Mesodermal cell (in vitro differentiated cells): Measurements from ENCODE around the gene DPYD. TPM values are rescaled to one million over a fixed set of nuclear protein-coding genes. Genes with fewer than 3 reads are reported as not detected.

Source experiments
- H3K27ac ChIP-seq: 2 replicates; pipeline ENCODE4 v1.7.0; 2013; ENCODE audit warnings: mild to moderate bottlenecking, low read depth, low read length, moderate library complexity; ENCODE audit not compliant: severe bottlenecking
- H3K36me3 ChIP-seq: 2 replicates; pipeline ENCODE4 v1.7.1; 2013; ENCODE audit warnings: mild to moderate bottlenecking, low read length, moderate library complexity; ENCODE audit not compliant: control insufficient read depth, insufficient read depth
- H3K4me1 ChIP-seq: one replicate; pipeline ENCODE4 v1.7.1; 2013; ENCODE audit warnings: mild to moderate bottlenecking, low read length; ENCODE audit not compliant: insufficient read depth, control insufficient read depth, poor library complexity, severe bottlenecking
- H3K4me3 ChIP-seq: 2 replicates; pipeline ENCODE4 v1.7.0; 2013; ENCODE audit warnings: low read length, control low read depth, mild to moderate bottlenecking; ENCODE audit not compliant: insufficient read depth, poor library complexity, severe bottlenecking; ENCODE audit errors: extremely low read depth
- H3K9me3 ChIP-seq: 2 replicates; pipeline ENCODE4 v1.7.1; 2013; ENCODE audit warnings: mild to moderate bottlenecking, low read length, moderate library complexity; ENCODE audit not compliant: control insufficient read depth
- WGBS, 2 experiments: methylation state at CpG; one replicate each; pipeline ENCODE4 v1.1.5; 2013; ENCODE audit warnings: missing lambda C conversion rate in 2 of 2; ENCODE audit not compliant: insufficient coverage in 2 of 2; 5-methylcytosine and 5-hydroxymethylcytosine counted together
- polyA plus RNA-seq, 2 experiments: library from polyadenylated mRNA; stranded (reverse); fragments of 50-300 nt; gene quantifications; one replicate each; pipeline ENCODE4 v1.2.3, GENCODE V29; 2013

DPYD gene
- polyA plus RNA-seq (2013, experiment 1 of 2) = 2.1 TPM
- polyA plus RNA-seq (2013, experiment 2 of 2) = 2.0 TPM

DNA sequence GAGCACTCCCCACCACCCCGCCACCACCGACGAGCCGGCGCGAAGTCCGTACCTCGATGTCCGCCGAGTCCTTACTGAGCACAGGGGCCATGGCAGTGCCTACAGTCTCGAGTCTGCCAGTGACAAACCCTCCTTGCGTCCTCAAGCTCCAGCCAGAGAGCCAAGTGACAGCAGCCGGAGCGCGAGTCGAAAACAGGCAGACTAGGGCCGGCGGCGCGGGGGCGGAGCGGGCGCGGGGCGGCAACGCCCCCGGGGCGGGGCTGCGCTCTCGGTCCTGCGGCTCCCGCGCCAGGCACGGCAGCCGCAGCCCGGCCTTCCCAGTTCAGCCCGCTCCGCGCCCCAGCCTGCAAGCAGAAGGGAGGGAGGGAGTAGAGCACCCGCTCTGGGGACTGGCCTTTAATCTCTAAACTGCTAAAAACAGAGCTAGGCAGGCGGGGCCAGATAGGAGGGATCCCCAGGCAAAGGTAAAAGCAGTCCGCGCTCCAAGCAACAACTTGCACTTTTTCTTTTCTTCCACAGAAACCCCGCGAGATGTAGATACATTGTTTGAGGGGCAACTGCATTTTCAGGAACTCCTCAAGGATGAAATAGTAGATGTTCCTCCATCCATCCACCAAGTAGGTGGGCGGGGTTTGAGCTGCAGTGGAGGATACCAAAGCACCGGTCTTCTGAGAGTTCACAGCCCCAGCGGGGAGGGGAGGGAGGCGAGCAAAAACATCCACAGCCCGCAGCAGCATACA is at the start of gene DPYD:
DPYD (minus strand) TSS at position 203 of the 740 bp plus-strand sequence; CDS start at position 91, 112 bp downstream.
- Histone ChIP-seq H3K27ac (peak within 1 kb of the TSS; percentile 92), H3K4me3 (peak within 1 kb of the TSS; percentile 72), H3K4me1 (peaks cover 11% of the 10 kb centered on the region), H3K9me3 (no peaks in the 10 kb centered on the region), H3K36me3 (no peaks in the 10 kb centered on the region)
- WGBS, 2 experiments = 1% methylated on average over 17 to 30 of the region's 50 CpGs

DNA sequence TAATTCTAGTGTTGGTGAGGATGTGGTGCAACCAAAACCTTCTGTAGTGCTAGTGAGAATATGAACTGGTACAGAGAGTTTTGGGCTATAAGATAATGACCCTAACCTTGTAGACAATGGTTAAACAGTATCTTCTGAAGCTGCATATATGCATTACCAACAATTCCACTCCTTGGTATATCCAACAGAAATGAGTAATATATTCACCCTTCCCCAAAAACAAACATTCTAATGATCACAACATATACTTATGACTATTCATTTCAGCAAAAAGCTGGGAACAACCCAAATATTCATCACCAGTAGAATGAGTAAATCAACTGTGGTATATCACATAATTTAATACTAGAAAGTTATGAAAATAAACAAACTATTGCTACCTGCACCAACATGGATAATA is 39.6 kb upstream of the DPYD start:
- H3K36me3 ChIP-seq = no peaks in the 10 kb centered on the region
- H3K4me1 ChIP-seq = no peaks in the 10 kb centered on the region
- H3K4me3 ChIP-seq = no peak overlapping the region
- no peak overlapping the region for H3K27ac ChIP-seq
- H3K9me3 ChIP-seq = no peaks in the 10 kb centered on the region

DNA sequence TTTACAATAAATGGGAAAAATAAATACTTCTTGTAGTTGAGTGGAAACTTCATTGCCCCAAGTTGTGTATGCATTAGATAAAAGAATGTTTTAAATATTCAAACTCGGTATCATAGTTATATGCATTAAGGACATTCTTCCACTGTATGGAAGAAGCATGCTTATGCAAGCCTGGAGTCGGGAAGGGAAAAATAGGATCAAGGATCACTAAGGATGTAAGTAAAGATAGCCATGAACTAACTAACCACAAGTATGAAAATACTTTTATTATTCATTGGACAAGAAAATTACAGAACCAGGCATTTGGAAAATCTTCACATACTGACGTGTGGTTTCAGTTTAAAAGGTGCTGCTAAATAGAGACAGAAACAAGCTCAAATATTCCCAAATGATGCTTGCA is 26.9 kb upstream of the DPYD start:
- 100% methylated on average over 1 of the region's 3 CpGs for WGBS, 2 experiments
- H3K27ac ChIP-seq = no peak overlapping the region
- no peaks in the 10 kb centered on the region for H3K4me1 ChIP-seq
- H3K9me3 ChIP-seq = no peaks in the 10 kb centered on the region
- H3K4me3 ChIP-seq = no peak overlapping the region
- H3K36me3 ChIP-seq = no peaks in the 10 kb centered on the region

DNA sequence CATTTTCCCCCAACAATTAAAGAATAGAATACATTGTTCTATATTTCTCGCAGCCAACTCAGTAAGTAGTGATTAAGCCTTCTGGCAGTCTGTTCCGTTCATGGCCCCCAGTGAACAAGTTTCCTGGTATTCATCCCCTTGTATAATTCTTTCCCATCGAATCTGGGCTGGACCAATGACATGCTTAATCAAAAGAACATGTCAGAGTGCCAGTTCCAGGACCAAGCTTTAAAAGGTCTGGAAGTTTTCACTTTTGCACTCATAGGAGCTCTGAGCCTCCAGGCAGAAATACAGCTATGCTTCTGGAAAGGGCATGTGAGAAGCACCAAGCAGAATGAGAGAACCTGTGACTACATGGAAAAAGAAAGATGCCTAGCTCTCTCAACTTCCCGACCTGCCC is 22.5 kb upstream of the DPYD start:
- no peak overlapping the region for H3K4me3 ChIP-seq
- no peak overlapping the region for H3K27ac ChIP-seq
- H3K4me1 ChIP-seq = peaks cover 4% of the 10 kb centered on the region
- H3K36me3 ChIP-seq = no peaks in the 10 kb centered on the region
- 67 to 76% methylated on average over 1 to 4 of the region's 4 CpGs for WGBS, 2 experiments
- H3K9me3 ChIP-seq = no peaks in the 10 kb centered on the region

DNA sequence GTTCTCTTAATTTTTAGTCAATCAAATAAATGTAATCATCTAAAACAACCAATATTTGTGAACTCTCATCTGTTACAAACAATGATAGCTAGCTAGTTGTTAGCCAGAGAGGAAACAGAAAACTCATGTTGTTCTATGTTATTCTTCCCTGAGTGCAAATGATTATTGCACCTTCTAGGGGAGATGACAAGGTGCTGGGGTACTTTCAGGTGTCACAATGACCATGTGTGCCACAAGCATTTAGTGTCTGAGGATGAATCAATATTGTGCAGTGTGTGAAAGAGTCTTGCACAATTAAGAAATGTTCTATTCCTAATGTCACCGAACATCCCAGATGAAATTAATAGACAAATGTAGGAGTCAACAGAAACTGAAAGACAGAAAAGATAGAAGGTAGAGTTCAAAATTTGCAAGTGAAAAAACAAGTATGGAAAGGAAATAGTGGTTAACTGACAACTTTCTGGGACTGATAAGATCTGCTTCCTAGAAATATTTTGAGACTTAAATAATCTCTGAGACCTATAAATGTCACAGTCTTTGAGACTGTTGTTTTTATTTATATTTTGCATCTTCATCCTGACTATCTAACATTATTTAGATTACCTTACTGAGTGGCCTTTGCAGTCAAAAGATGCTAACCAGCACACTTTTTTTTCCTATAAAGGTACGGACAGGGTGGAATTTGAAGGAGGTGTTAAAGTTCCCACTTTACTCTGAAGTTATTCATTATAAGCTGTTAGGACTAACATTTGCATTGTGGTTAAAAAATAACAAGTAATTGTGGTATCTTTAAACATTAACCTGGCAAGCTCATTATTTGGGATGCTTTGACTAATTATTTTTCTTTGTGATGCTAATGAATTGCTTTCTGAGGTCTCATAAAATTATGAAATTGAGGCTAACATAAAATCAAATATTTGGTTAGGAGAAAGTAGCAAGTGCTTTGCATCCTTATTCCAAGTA is 21.6 kb upstream of the DPYD start:
- Histone ChIP-seq H3K4me3 (no peak overlapping the region), H3K36me3 (no peaks in the 10 kb centered on the region), H3K27ac (no peak overlapping the region), H3K4me1 (peaks cover 11% of the 10 kb centered on the region), H3K9me3 (no peaks in the 10 kb centered on the region)
- WGBS, 2 experiments = no CpG with 5 or more reads among the region's 2 CpGs

DNA sequence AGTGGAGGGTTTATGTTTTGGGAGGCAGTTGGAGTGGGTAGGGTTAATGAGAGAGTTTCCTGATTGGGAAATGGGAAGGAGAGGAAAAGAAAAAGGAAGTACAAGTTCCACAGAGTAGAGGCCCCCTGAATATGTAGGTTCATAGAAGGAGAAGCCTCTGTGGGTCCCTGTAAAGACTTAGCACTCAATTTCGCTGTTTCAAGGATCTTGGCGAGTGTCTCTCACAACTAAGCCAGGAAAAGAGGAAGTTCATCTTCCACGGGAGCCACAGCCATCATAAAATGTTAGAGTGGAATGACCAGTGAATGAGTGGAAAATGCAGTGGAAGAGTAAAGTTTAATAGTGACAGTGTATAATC is 17.4 kb upstream of the DPYD start:
- Histone ChIP-seq H3K36me3 (no peaks in the 10 kb centered on the region), H3K27ac (peak overlapping the region; percentile 63), H3K4me1 (peaks cover 16% of the 10 kb centered on the region), H3K9me3 (no peaks in the 10 kb centered on the region), H3K4me3 (no peak overlapping the region)
- 90 to 100% methylated on average over 2 to 3 of the region's 3 CpGs for WGBS, 2 experiments

DNA sequence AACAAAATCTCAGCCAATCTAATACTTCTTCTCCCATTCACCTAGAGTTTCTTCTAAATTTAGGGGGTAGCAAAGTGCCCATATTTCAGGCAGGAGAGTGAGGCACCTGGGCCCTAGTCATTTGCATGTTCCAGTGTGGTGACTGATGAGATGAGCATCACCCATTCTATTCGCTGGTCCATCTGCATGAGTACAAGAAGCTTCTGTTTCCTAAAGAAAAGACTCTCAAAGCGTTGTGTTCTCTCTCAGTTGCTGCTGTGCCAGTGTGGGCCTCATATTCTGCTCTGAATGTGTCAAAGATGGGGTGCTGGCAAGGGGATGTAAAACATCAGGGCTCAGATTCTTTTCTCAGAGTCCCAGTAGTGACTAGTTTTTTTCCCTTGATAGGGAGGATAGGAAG is 16.1 kb upstream of the DPYD start:
- Histone ChIP-seq H3K36me3 (no peaks in the 10 kb centered on the region), H3K27ac (no peak overlapping the region), H3K4me1 (peaks cover 16% of the 10 kb centered on the region), H3K4me3 (no peak overlapping the region), H3K9me3 (no peaks in the 10 kb centered on the region)
- 68 to 83% methylated on average over 2 of the region's 2 CpGs for WGBS, 2 experiments

DNA sequence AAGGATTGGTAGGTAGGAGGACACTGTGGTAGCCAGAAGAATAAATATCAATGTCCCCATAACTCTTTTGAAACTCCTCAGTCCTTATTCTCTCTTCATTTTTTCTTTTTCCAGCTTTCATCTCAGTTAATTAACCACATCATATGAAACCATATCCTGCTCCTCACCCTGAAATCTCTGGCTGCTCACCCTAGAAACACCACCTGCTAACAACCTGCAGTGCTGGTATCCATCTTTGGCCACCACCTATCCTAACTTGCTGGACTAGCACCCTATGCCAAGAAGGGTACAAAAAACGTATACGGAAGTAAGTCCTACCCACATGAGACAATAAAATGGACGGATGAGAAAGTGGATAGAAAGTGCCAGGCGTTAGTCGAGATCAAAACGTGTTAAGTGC is 13.7 kb upstream of the DPYD start:
- peaks cover 16% of the 10 kb centered on the region for H3K4me1 ChIP-seq
- no peaks in the 10 kb centered on the region for H3K36me3 ChIP-seq
- no peak overlapping the region for H3K4me3 ChIP-seq
- H3K27ac ChIP-seq = no peak overlapping the region
- WGBS, 2 experiments = 81% methylated on average over 5 to 6 of the region's 6 CpGs
- no peaks in the 10 kb centered on the region for H3K9me3 ChIP-seq

DNA sequence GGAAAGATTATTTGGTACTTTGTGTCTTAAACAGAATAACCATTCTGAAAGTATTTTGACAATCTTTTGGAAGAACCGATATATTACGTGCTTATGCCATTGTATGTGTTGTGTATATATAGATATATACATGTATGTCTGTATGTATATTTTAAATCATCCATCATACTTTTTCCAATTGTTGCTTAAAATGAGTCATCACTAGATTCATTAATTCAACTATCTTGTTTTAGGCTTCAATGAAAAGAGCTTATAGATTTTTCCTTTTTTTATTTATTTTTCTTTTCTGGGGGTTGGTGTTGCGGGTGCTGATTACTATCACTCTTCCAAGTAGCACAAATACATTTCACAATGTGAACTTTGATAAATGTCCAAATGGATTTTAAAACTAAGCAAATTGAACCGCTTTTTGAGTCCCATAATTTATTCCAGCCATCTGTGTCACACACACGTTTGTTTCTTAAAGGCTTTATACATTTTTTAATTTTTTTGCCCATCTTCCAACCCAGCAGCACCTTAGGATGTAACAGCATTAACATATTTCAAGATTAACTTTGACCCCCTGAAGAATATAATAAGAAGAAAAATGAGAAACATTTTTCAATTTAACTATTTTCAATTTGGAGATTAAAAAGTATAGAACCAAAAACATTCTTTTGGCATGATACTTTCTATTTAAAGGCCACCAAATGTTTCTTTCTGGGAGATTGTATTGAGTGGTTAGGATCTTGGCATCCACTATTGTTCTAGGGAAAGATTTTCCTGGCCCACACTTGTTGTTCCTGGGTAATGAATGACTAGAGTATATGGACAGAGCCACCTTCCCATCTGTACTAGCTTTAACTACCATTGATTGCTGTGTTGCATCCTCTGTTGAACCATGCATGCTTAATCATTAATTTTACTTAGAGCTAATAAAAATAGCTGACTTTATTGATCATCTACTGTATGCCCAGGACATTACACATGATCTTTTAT is 9.3 kb upstream of the DPYD start:
- Histone ChIP-seq H3K36me3 (no peaks in the 10 kb centered on the region), H3K4me3 (no peak overlapping the region), H3K9me3 (peaks cover 4% of the 10 kb centered on the region), H3K4me1 (no peaks in the 10 kb centered on the region), H3K27ac (no peak overlapping the region)
- WGBS, 2 experiments = 80 to 82% methylated on average over 1 of the region's 5 CpGs

DNA sequence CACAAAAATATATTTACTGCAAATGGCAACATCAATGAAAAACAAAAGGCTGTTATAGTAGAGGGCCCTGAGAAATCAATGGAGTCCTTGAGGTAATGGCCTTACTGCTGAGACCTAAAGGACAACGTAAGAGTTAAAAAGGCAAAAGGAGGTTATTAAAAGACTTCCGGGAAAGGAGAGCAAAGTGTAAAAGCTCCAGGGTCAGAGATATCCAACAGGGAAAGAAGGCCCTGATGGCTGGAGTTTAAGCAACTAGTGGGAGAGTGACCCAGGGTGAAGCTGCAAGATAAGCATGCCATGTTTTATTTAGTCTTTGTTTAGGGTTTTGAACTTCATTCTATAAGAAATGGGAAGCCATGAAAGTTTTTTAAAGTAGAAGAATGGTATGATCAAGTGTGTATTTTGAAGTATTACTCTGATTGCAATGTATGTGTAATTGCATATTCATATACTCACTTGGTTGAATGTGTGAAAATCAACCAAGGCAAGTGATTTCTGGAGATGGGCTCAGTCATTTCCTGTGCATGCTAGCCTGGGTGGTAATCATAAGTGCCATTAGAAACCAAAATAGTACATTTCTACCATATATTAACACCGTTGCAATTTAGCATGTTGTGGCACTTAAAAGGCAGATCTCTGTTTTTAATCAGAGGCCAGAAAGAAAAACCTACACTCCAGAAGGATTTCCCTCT is 5.3 kb upstream of the DPYD start:
- peaks cover 2% of the 10 kb centered on the region for H3K4me1 ChIP-seq
- no peak overlapping the region for H3K27ac ChIP-seq
- 64 to 73% methylated on average over 2 to 3 of the region's 3 CpGs for WGBS, 2 experiments
- H3K4me3 ChIP-seq = no peak overlapping the region
- H3K9me3 ChIP-seq = peaks cover 4% of the 10 kb centered on the region
- H3K36me3 ChIP-seq = no peaks in the 10 kb centered on the region
